Upper lobe of left lung (tissue), 4 donors: ENCODE results near the gene SOX13.

ENCODE experiments used
- CTCF ChIP-seq, 6 experiments: fragments of 450-650 bp in 4 of 6; fragments of 200-600 bp in 2 of 6; sonication (generic) in 2 of 6; IDR thresholded peaks; one replicate each; pipeline ENCODE4 v1.5.1; 2016 to 2019; ENCODE audit warnings: antibody characterized with exemption in 6 of 6
- EP300 ChIP-seq, 4 donors: sonication (generic); formaldehyde crosslinking; IDR thresholded peaks; one replicate each; pipeline ENCODE4 v1.5.1; 2017; ENCODE audit warnings: antibody characterized with exemption in 4 of 4, control low read depth in 2 of 4
- POLR2A ChIP-seq, 4 donors: fragments of 450-650 bp; IDR thresholded peaks; one replicate each; pipeline ENCODE4 v1.5.1; 2016 to 2017; ENCODE audit warnings: antibody characterized with exemption in 4 of 4, mild to moderate bottlenecking in 2 of 4
- POLR2AphosphoS5 ChIP-seq, 2 donors: sonication (generic); formaldehyde crosslinking; IDR thresholded peaks; one replicate each; pipeline ENCODE4 v1.5.1; 2017; ENCODE audit warnings: antibody characterized with exemption in 2 of 2

GRCh38 chr1:204130178-204130577 lies 57.3 kb downstream of the SOX13 start:
- TF ChIP-seq POLR2AphosphoS5 (IDR thresholded peaks at IDR 0.05) (no peak), CTCF (IDR thresholded peaks at IDR 0.05) (no peak), EP300 (IDR thresholded peaks at IDR 0.05) (no peak), POLR2A (IDR thresholded peaks at IDR 0.05) (no peak)
